Stimulated activated CD8-positive, alpha-beta memory T cell treated with anti-CD3 and anti-CD28 coated beads, Interleukin-4, amount 100 ng/mL, for 48 hours (primary cell): ENCODE data around the gene ATM.

ENCODE experiments used
- DNase-seq: peaks from one replicate; pipeline ENCODE4 v3.0.0-alpha.2; 2020

The ATM gene, protein sequence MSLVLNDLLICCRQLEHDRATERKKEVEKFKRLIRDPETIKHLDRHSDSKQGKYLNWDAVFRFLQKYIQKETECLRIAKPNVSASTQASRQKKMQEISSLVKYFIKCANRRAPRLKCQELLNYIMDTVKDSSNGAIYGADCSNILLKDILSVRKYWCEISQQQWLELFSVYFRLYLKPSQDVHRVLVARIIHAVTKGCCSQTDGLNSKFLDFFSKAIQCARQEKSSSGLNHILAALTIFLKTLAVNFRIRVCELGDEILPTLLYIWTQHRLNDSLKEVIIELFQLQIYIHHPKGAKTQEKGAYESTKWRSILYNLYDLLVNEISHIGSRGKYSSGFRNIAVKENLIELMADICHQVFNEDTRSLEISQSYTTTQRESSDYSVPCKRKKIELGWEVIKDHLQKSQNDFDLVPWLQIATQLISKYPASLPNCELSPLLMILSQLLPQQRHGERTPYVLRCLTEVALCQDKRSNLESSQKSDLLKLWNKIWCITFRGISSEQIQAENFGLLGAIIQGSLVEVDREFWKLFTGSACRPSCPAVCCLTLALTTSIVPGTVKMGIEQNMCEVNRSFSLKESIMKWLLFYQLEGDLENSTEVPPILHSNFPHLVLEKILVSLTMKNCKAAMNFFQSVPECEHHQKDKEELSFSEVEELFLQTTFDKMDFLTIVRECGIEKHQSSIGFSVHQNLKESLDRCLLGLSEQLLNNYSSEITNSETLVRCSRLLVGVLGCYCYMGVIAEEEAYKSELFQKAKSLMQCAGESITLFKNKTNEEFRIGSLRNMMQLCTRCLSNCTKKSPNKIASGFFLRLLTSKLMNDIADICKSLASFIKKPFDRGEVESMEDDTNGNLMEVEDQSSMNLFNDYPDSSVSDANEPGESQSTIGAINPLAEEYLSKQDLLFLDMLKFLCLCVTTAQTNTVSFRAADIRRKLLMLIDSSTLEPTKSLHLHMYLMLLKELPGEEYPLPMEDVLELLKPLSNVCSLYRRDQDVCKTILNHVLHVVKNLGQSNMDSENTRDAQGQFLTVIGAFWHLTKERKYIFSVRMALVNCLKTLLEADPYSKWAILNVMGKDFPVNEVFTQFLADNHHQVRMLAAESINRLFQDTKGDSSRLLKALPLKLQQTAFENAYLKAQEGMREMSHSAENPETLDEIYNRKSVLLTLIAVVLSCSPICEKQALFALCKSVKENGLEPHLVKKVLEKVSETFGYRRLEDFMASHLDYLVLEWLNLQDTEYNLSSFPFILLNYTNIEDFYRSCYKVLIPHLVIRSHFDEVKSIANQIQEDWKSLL (N-terminal part only)

DNA sequence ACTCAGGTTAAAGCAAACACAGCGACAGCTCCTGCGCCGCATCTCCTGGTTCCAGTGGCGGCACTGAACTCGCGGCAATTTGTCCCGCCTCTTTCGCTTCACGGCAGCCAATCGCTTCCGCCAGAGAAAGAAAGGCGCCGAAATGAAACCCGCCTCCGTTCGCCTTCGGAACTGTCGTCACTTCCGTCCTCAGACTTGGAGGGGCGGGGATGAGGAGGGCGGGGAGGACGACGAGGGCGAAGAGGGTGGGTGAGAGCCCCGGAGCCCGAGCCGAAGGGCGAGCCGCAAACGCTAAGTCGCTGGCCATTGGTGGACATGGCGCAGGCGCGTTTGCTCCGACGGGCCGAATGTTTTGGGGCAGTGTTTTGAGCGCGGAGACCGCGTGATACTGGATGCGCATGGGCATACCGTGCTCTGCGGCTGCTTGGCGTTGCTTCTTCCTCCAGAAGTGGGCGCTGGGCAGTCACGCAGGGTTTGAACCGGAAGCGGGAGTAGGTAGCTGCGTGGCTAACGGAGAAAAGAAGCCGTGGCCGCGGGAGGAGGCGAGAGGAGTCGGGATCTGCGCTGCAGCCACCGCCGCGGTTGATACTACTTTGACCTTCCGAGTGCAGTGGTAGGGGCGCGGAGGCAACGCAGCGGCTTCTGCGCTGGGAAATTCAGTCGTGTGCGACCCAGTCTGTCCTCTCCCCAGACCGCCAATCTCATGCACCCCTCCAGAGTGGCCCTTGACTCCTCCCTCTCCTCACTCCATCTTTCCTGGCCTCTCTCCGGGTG is at the start of gene ATM, which contains the start of gene NPAT:
ATM (plus strand) TSS at position 494 of the 774 bp plus-strand sequence. CDS start 4,558 bp downstream, outside the sequence.
NPAT (minus strand) TSS at position 65 of the 774 bp plus-strand sequence. CDS start 102 bp downstream, outside the sequence.
- DNase-seq, result peak; percentile 98

DNA sequence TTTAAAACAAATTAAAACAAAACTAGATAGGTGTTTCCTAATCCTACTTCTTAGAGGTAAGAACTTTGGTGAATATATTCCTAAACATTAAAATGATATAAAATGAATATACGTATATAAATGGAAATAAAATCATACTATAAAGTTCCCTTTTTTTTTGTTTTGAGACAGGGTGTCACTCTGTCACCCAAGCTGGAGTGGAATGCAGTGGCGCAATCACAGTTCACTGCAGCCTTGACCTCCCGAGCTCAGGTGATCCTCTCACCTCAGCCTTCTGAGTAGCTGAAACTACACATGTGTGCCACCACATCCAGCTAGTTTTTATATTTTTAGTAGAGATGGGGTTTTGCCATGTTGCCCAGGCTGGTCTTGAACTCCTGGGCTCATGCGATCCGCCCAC is 45.3 kb upstream of the ATM start:
- no peak for DNase-seq

- DNase-seq, result no peak
Measured at GRCh38 chr11:108193725-108194124, 29.1 kb upstream of the ATM start.

GRCh38 chr11:108196901-108197300 is 26.0 kb upstream of the ATM start:
- no peak for DNase-seq

DNA sequence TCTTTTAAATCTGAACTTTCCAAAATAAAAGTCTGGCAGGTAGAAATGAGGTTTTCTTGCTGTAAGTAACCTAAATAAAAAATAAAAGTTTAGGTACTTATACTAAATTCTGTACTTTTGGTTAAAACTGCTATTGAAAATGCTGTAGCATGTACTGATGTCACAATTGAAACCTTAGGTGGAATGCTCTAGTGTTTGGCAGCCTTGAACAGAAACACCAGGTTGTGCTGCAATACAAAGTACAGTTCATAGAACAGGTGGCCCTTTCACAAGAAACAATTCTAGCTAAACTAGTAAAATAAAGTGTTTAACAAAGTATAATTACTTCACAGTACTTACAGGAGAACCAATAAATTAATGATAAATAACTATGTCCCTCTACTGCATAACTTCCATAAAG is 25.5 kb upstream of the ATM start:
- no peak for DNase-seq

DNA sequence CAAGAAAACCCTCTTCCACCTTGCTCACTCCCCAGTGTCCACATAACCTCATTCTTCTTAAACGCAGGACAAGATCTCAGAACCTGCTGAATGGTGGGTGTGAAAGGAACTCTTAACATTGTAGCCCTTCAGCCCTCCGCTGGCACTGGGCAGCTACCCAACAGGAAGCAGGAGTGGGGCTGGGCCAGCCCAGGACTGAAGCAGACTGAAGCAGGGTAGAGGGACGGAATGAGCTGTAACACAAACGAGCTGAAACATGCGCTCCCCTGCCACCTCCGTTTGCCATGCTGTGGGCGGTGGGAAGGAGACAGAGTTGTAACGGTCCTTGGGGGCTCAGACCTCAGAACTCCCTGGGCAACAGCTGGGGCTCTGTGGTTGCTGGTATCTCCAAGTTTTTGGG is 24.0 kb upstream of the ATM start:
- DNase-seq, result no peak

GRCh38 chr11:108199446-108200321 is 23.2 kb upstream of the ATM start:
- DNase-seq, result peak; percentile 77

GRCh38 chr11:108203075-108203474 is 19.8 kb upstream of the ATM start:
- no peak for DNase-seq

- DNase-seq, result no peak
Measured at GRCh38 chr11:108204376-108204775, 18.5 kb upstream of the ATM start.

- DNase-seq, result no peak
Measured at GRCh38 chr11:108204929-108205499, 17.9 kb upstream of the ATM start.

GRCh38 chr11:108206171-108206570 is 16.7 kb upstream of the ATM start:
- no peak for DNase-seq

GRCh38 chr11:108206969-108207682 is 15.7 kb upstream of the ATM start:
- no peak for DNase-seq

DNA sequence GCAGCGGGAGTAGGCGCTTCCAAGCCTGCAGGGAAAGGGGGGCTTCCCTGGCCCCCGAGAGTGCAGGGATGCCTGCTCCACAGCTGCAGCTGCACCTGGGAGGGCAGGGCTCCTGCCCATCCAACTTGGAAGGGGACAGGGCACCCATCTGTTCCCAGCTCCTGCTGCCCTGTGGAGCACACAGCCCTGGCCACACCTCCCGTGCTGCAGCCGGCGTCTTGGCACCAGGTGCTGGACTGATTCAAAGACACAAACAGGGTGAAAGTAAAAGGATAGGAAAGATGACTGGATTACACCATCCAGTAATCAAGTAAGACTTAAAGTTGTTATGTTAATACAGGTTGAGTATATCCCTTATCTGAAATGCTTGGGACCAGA is 15.2 kb upstream of the ATM start:
- DNase-seq, result no peak

DNA sequence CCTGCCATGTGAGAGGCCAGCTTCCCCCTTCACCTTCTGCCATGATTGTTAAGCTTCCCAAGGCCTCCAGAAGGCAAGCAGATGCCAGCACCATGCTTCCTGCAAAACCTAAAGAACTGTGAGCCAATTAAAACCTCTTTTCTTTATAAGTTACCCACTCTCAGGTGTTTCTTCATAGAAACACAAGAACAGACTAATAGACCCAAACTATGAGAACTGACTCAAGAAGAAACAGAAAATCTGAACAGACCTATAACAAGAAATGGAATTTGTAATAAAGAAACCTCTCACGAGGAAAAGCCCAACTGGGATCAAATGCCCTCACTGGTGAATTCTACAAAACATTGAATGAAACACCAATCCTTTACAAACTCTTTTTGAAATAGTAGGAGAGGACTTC is 12.4 kb upstream of the ATM start:
- DNase-seq, result no peak

DNA sequence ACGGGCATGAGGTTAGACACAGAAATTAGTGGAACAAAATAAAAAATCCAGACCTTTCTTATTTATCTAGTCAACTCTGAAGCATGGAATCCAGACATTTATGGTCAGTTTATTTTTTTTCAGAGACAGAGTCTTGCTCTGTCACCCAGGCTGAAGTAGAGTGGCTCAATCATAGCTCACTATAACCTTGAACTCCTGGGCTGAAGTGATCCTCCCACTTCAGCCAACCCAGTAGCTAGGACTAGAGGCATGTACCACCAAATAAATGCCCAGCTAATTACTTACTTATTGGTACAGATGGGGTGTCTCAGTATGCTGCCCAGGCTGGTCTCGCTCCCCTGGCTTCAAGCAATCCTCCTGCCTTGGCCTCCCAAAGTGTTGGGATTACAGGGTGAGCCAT is 9.1 kb upstream of the ATM start:
- DNase-seq, result no peak

DNA sequence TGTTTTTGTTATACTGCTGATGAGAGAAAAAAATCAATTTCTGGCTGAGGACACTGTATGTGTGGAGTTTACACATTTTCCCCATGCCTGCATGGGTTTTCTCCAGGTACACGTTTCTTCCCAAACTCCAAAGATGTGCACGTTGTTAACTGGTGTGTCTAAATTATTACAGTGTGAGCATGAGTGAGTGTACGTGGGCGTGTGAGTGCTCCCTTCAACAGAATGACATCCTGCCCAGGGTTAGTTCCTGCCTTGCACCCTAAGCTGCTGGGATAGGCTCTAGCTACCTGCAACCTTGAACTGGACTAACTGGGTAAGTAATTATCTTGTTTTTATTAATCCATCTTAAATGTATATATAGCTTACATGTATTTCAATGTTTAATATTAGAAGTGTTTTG is 5.9 kb upstream of the ATM start:
- DNase-seq, result no peak

DNA sequence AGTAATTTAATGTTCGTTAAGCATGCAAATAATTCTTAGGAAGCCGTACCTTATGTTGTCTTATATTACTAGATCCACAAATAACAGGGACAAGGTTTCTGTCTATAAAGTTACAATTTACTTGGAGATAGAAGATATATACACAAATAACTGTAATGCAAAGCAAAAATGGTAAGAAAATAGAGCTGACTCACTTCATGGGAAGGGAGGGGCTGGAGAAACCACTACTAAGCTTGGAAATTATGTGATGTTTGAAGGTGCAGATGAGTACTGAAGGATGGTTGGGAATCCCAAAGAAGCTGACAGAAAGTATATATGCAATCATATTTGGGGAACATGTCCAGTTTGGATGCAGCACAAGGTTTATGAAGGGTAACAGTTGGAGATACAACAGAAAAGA is 4.4 kb upstream of the ATM start:
- DNase-seq, result no peak

- DNase-seq, result no peak
Measured at GRCh38 chr11:108218912-108219783, 3.7 kb upstream of the ATM start.

- no peak for DNase-seq
Measured at GRCh38 chr11:108220721-108221336, 2.0 kb upstream of the ATM start.
